PC-3 (cell line): ENCODE data around the gene BEX4. TPM values are rescaled to one million over a fixed set of nuclear protein-coding genes. Genes with fewer than 3 reads are reported as not detected.

Source experiments
- ATAC-seq: fragments of 200-7000 bp; cut with Tn5 transposase; 2 replicates; pipeline ENCODE4 v1.9.1; 2020; ENCODE audit warnings: mild to moderate bottlenecking, moderate library complexity
- BruUV-seq: library from RNA; stranded (reverse); fragments of 400-500 nt; replicated peaks from 2 replicates; lab custom pipeline; 2021; lab: Mats Ljungman, UMichigan
- CTCF ChIA-PET: fragments of 300-600 bp; sonication (Branson Sonifier 250); formaldehyde crosslinking; loops from one replicate; lab custom pipeline; 2022; ENCODE audit warnings: antibody characterized with exemption; lab: Charles Lee
- POLR2A ChIA-PET: fragments of 300-600 bp; sonication (Branson Sonifier 250); formaldehyde crosslinking; loops from one replicate; lab custom pipeline; 2022; ENCODE audit warnings: antibody characterized with exemption; ENCODE audit not compliant: unreplicated experiment; lab: Charles Lee
- DNase-seq: peaks from one replicate; pipeline ENCODE4 v3.0.0-alpha.2; 2015
- H2AFZ ChIP-seq: fragments of 300-600 bp; sonication (generic); 2 replicates; pipeline ENCODE4 v1.6.0; 2016; ENCODE audit warnings: antibody characterized with exemption, low read length
- H3F3A ChIP-seq: fragments of 300-600 bp; sonication (generic); one replicate; pipeline ENCODE4 v1.6.0; 2017; ENCODE audit warnings: antibody characterized with exemption, low read length, control low read depth, mild to moderate bottlenecking; ENCODE audit not compliant: unreplicated experiment
- H3K27ac ChIP-seq: fragments of 300-600 bp; sonication (generic); 2 replicates; pipeline ENCODE4 v1.5.1; 2016; ENCODE audit warnings: mild to moderate bottlenecking, low read length
- H3K27me3 ChIP-seq: fragments of 300-600 bp; sonication (generic); 2 replicates; pipeline ENCODE4 v1.6.1; 2016; ENCODE audit warnings: low read length, mixed read lengths
- H3K36me3 ChIP-seq: fragments of 300-600 bp; sonication (generic); 2 replicates; pipeline ENCODE4 v1.6.1; 2016; ENCODE audit warnings: low read depth, mixed run types, low read length, mixed read lengths
- H3K4me1 ChIP-seq: fragments of 300-600 bp; sonication (generic); 2 replicates; pipeline ENCODE4 v1.5.1; 2016; ENCODE audit warnings: low read length; ENCODE audit not compliant: insufficient read depth
- H3K4me2 ChIP-seq: fragments of 300-600 bp; sonication (generic); 2 replicates; pipeline ENCODE4 v1.6.0; 2016; ENCODE audit warnings: low read length
- H3K4me3 ChIP-seq: fragments of 300-600 bp; sonication (generic); 2 replicates; pipeline ENCODE4 v1.5.1; 2016; ENCODE audit warnings: mild to moderate bottlenecking, low read length, mixed read lengths
- H3K79me2 ChIP-seq: fragments of 300-600 bp; sonication (generic); 2 replicates; pipeline ENCODE4 v1.6.1; 2017; ENCODE audit warnings: low read length, mixed read lengths
- H3K9ac ChIP-seq: fragments of 300-600 bp; sonication (generic); 2 replicates; pipeline ENCODE4 v1.6.0; 2016; ENCODE audit warnings: mild to moderate bottlenecking, low read length
- H3K9me2 ChIP-seq: fragments of 300-600 bp; sonication (generic); replicated peaks from 2 replicates; pipeline ENCODE4 v1.6.1; 2016; ENCODE audit warnings: mixed run types, low read length, mixed read lengths
- H3K9me3 ChIP-seq: fragments of 300-600 bp; sonication (generic); 2 replicates; pipeline ENCODE4 v1.6.1; 2016; ENCODE audit warnings: low read length, mixed read lengths
- H4K20me1 ChIP-seq: fragments of 300-600 bp; sonication (generic); 2 replicates; pipeline ENCODE4 v1.6.1; 2016; ENCODE audit warnings: low read length, mixed read lengths
- CTCF ChIP-seq: fragments of 300-600 bp; sonication (generic); conservative IDR thresholded peaks from 2 replicates; pipeline ENCODE4 v1.5.1; 2017; ENCODE audit warnings: antibody characterized with exemption, low read depth, mild to moderate bottlenecking, low read length
- EZH2 ChIP-seq: fragments of 300-600 bp; sonication (generic); IDR thresholded peaks from one replicate; pipeline ENCODE4 v1.6.1; 2017; ENCODE audit warnings: antibody characterized with exemption, mild to moderate bottlenecking, low read length; ENCODE audit not compliant: unreplicated experiment
- EZH2phosphoT487 ChIP-seq: fragments of 300-600 bp; sonication (generic); IDR thresholded peaks from 2 replicates; pipeline ENCODE4 v1.6.1; 2018; ENCODE audit warnings: mild to moderate bottlenecking, antibody characterized with exemption, low read length, borderline replicate concordance
- intact Hi-C: fragments of 100-400 bp; cut with micrococcal nuclease; formaldehyde crosslinking; loops from 2 replicates; pipeline ENCODE4 v1.9.0; 2023
- total RNA-seq: library from RNA; depleted of rRNA; stranded (reverse); fragments of >200 nt; gene quantifications from 2 replicates; pipeline ENCODE4 v1.2.3, GENCODE V29; 2014

BEX4 gene
- total RNA-seq, 1 experiment from 2014 or later = 10.9 TPM

DNA sequence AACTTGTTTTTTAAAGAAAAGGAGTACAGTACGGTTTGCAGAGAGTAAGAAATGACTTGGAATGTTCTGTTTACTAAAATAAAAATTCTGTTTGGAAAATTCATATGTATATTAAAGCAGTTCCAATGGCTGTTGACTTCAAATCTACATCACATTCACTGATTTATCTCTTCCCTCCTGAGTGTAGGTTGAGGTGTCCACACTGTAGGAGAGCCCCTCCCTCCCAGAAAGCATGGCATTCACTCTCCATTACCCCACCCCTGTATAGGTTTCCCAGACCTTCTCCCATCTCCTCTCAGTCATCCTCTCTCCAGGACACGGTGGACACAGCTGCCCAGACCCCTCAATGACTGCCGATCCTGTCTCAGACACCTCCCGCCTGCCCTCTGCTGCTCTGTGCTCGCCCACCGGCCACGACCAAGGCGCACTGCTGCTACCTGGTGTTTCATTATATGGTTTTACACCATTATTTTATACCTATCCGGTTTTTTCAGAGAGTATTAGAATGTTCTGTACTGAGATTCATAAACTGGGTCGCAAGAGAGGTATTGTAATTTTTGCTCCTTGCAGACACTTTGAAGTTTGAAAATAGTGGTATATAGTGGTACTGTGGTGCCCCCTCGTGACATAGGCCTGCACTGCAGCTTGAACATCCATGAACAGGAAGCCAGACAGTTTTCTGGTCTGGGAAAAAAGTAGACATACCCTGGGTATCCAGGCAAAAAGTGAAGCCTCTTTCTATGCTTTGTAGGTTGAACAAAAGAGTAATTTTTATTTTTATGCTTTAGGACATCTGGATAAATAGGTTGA, 38.8 kb upstream of the BEX4 start:
- Histone ChIP-seq H4K20me1 (no peaks in the 10 kb centered on the region), H3K4me3 (peak overlapping the region; percentile 66), H3K27ac (no peak overlapping the region), H3K4me2 (peak overlapping the region; percentile 96), H3F3A (no peaks in the 10 kb centered on the region), H3K36me3 (no peaks in the 10 kb centered on the region), H3K4me1 (no peaks in the 10 kb centered on the region), H3K79me2 (no peaks in the 10 kb centered on the region), H2AFZ (peak overlapping the region; percentile 98), H3K9me3 (no peaks in the 10 kb centered on the region), H3K9ac (no peak overlapping the region; the same call in 1 of the 2 replicates), H3K27me3 (peaks cover 4% of the 10 kb centered on the region; the same call in 1 of the 2 replicates), H3K9me2 (no peaks in the 10 kb centered on the region)
- CTCF ChIA-PET = interaction anchor here (0.7 to 1.9 kb wide), 2 partner anchors 25 to 225 kb away, joined by 5 to 11 read pairs; no protein-coding TSS in a partner anchor
- POLR2A ChIA-PET = no interaction called here
- TF ChIP-seq CTCF = peak; percentile 88
- no peak for TF ChIP-seq EZH2phosphoT487
- DNase-seq = peak; percentile 76
- peak; percentile 80 for ATAC-seq
- no TSS peak for BruUV-seq
- intact Hi-C loops = loop anchor here (1.0 kb wide), 1 partner anchor 225 kb away; no protein-coding TSS in a partner anchor

GRCh38 chrX:103177556-103177955, 37.4 kb upstream of the BEX4 start:
- Histone ChIP-seq H3K9ac (no peak overlapping the region), H3F3A (no peaks in the 10 kb centered on the region), H3K27ac (no peak overlapping the region), H3K9me3 (no peaks in the 10 kb centered on the region), H3K4me2 (no peak overlapping the region), H3K27me3 (peaks cover 4% of the 10 kb centered on the region; the same call in 1 of the 2 replicates), H3K9me2 (no peaks in the 10 kb centered on the region), H3K4me1 (no peaks in the 10 kb centered on the region), H2AFZ (no peak overlapping the region), H3K79me2 (no peaks in the 10 kb centered on the region), H3K36me3 (no peaks in the 10 kb centered on the region), H4K20me1 (no peaks in the 10 kb centered on the region), H3K4me3 (no peak overlapping the region)
- no peak for ATAC-seq
- ChIA-PET POLR2A (no interaction called here), CTCF (interaction anchor here (1.9 kb wide), 1 partner anchor 226 kb away, joined by 11 read pairs; no protein-coding TSS in a partner anchor)
- DNase-seq = no peak
- no TSS peak for BruUV-seq
- TF ChIP-seq EZH2 = no peak
- no peak for TF ChIP-seq EZH2phosphoT487
- TF ChIP-seq CTCF = no peak
- intact Hi-C loops = no loop called here

DNA sequence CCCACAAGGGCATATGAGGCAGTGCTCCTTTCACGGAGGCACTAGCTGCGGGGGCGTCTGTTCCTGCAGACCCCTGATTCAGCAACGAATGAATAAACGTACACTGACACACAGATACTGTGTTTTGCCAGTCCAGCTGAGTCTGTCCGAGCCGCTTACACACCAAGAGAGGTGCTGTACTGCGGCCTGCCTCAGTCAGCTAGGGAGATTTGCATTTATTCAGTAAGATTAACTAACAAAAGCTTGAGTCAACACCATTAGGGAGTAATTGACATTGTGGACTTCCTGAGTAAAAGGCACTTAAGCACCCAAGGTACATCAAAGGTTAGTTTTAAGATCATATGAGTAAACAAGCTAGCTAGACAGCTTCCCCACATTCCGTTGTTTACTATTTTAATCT, 31.0 kb upstream of the BEX4 start:
- H3K27me3 ChIP-seq = peaks cover 23% of the 10 kb centered on the region
- no peak for TF ChIP-seq EZH2phosphoT487
- TF ChIP-seq EZH2 = no peak
- no peak for TF ChIP-seq CTCF
- no peak for DNase-seq
- no peaks in the 10 kb centered on the region for H4K20me1 ChIP-seq
- H3F3A ChIP-seq = no peaks in the 10 kb centered on the region
- H2AFZ ChIP-seq = no peak overlapping the region
- H3K79me2 ChIP-seq = no peaks in the 10 kb centered on the region
- POLR2A ChIA-PET = no interaction called here
- H3K4me3 ChIP-seq = no peak overlapping the region
- CTCF ChIA-PET = no interaction called here
- no peaks in the 10 kb centered on the region for H3K9me3 ChIP-seq
- H3K36me3 ChIP-seq = no peaks in the 10 kb centered on the region
- H3K27ac ChIP-seq = no peak overlapping the region
- no TSS peak for BruUV-seq
- no peak for ATAC-seq
- no peaks in the 10 kb centered on the region for H3K9me2 ChIP-seq
- H3K9ac ChIP-seq = no peak overlapping the region
- no peaks in the 10 kb centered on the region for H3K4me1 ChIP-seq
- no peak overlapping the region for H3K4me2 ChIP-seq
- intact Hi-C loops = no loop called here
